Right lobe of liver (tissue), 4 donors: ENCODE results near the gene ACSL6.

Experiments
- CTCF ChIP-seq, 4 donors: fragments of 200-600 bp in 3 of 4; fragments of 450-650 bp in 1 of 4; IDR thresholded peaks; one replicate each; pipeline versions ENCODE4 v1.5.1 to v1.8.0; 2016 to 2022; ENCODE audit warnings: antibody characterized with exemption in 4 of 4, mild to moderate bottlenecking in 2 of 4
- POLR2A ChIP-seq: fragments of 450-650 bp; IDR thresholded peaks from one replicate; pipeline ENCODE4 v1.6.1; 2017; ENCODE audit warnings: antibody characterized with exemption, mild to moderate bottlenecking
- donor health status: DM: no; HTN: no; CAD: no.
- donor health status: DM: no; HTN: no; CAD: no.
- donor health status: DM: no; HTN: yes; CAD: no.

DNA sequence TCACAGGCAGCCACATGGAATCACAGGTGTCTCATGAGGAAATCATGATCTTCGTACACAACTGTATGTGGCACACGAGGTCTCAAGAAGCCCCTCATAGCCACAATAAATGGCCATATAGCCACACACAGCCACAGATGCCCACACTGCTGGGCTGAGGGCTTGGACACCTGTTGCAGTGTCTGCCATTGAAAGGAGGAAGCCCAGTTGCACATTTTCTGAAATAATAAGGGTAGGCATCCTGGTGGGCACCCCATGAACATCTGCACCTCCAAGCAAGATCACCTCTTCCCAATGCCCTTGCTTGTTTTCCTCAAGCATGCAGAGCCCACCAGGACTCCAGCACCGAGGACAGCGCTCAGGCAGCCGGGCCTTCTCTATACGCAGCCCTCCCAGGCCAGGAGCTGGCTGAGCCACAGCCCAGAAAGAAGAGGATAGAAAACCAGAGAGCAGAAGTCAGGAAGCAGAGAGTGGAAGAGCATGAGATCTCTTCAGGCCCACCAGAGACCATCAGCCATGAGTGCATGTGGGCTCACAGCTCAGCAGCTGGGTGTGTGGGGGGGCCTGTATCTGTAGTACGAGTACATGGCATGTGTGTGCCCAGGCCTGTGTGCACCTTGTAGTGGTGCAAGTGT is 1.0 kb upstream of the ACSL6 start:
- TF ChIP-seq CTCF (IDR thresholded peaks at IDR 0.05) (no peak), POLR2A (no peak)
